Upper lobe of right lung (tissue), 1 donor: ENCODE measurements around the gene CACNA1A. TPM values are rescaled to one million over a fixed set of nuclear protein-coding genes. Genes with fewer than 3 reads are reported as not detected.
"Not testable (repeated sequence)": the region's sequence is repeated elsewhere in the genome, so short reads cannot be mapped to it uniquely, and the experiment has no call there.

Experiments used
- ATAC-seq: fragments of 200-7000 bp; cut with Tn5 transposase; one replicate; pipeline ENCODE4 v1.9.1; 2020; ENCODE audit warnings: mild to moderate bottlenecking, moderate library complexity
- DNase-seq: peaks from one replicate; pipeline ENCODE4 v3.0.0-alpha.2; 2020
- H3K27ac ChIP-seq: fragments of 200-600 bp; one replicate; pipeline ENCODE4 v1.8.0; 2022
- H3K27me3 ChIP-seq: fragments of 200-600 bp; one replicate; pipeline ENCODE4 v1.8.0; 2022; ENCODE audit warnings: mild to moderate bottlenecking
- H3K36me3 ChIP-seq: fragments of 200-600 bp; one replicate; pipeline ENCODE4 v1.8.0; 2022
- H3K4me1 ChIP-seq: fragments of 200-600 bp; one replicate; pipeline ENCODE4 v1.8.0; 2022
- H3K4me3 ChIP-seq: fragments of 200-600 bp; one replicate; pipeline ENCODE4 v1.8.0; 2022; ENCODE audit warnings: mild to moderate bottlenecking
- H3K9me3 ChIP-seq: fragments of 200-600 bp; one replicate; pipeline ENCODE4 v1.8.0; 2022
- CTCF ChIP-seq: fragments of 200-600 bp; IDR thresholded peaks from one replicate; pipeline ENCODE4 v1.8.0; 2022; ENCODE audit warnings: antibody characterized with exemption
- intact Hi-C: fragments of 100-400 bp; cut with DNase I; formaldehyde crosslinking; loops from one replicate; pipeline ENCODE4 v1.11.0; 2022
- total RNA-seq: library from RNA; stranded (reverse); fragmentation: NEBNext Ultra II Directional; extraction: Animal tissue kit (Norgen Biotek cat#: 25700); gene quantifications from one replicate; pipeline ENCODE4 v1.2.1, GENCODE V29; 2021
- donor health status: DM: no; HTN: yes; CAD: no; lungs with severe emphysema.

Gene CACNA1A
- total RNA-seq, 1 donor from 2014 or later = 0.26 TPM

GRCh38 chr19:13171146-13171545, 335.1 kb downstream of the CACNA1A start:
- Histone ChIP-seq H3K27ac (no peak overlapping the region), H3K9me3 (no peaks in the 10 kb centered on the region), H3K36me3 (no peaks in the 10 kb centered on the region), H3K4me1 (peaks cover 41% of the 10 kb centered on the region), H3K27me3 (no peaks in the 10 kb centered on the region), H3K4me3 (no peak overlapping the region)
- TF ChIP-seq CTCF = no peak
- DNase-seq (no peak), ATAC-seq (no peak)
- intact Hi-C loops = no loop called here

- Histone ChIP-seq H3K9me3 (no peaks in the 10 kb centered on the region), H3K27me3 (no peaks in the 10 kb centered on the region), H3K4me3 (no peak overlapping the region), H3K36me3 (no peaks in the 10 kb centered on the region), H3K4me1 (peaks cover 55% of the 10 kb centered on the region), H3K27ac (peak overlapping the region; percentile 24)
- intact Hi-C loops = no loop called here
- no peak for TF ChIP-seq CTCF
- ATAC-seq = no peak
- no peak for DNase-seq
Observed at GRCh38 chr19:13169769-13170168, 336.5 kb downstream of the CACNA1A start.

- H3K4me3 ChIP-seq, H3K9me3 ChIP-seq, ATAC-seq, H3K36me3 ChIP-seq, H3K27me3 ChIP-seq, intact Hi-C loops, DNase-seq: not testable (repeated sequence)
- Histone ChIP-seq H3K27ac (peak overlapping the region; percentile 96), H3K4me1 (peaks cover 68% of the 10 kb centered on the region)
Observed at GRCh38 chr19:13166151-13166550, 340.1 kb downstream of the CACNA1A start.

GRCh38 chr19:13165162-13165997, 340.9 kb downstream of the CACNA1A start:
- H3K4me3 ChIP-seq = no peak overlapping the region
- no peaks in the 10 kb centered on the region for H3K9me3 ChIP-seq
- H3K27me3 ChIP-seq = no peaks in the 10 kb centered on the region
- H3K4me1 ChIP-seq = peaks cover 68% of the 10 kb centered on the region
- no peak for DNase-seq
- intact Hi-C loops = no loop called here
- TF ChIP-seq CTCF = no peak
- H3K27ac ChIP-seq = peak overlapping the region; percentile 96
- no peaks in the 10 kb centered on the region for H3K36me3 ChIP-seq
- no peak for ATAC-seq

- Histone ChIP-seq H3K27me3 (no peaks in the 10 kb centered on the region), H3K27ac (peak overlapping the region; percentile 96), H3K4me1 (peaks cover 68% of the 10 kb centered on the region), H3K9me3 (no peaks in the 10 kb centered on the region), H3K4me3 (peak overlapping the region; percentile 52), H3K36me3 (no peaks in the 10 kb centered on the region)
- DNase-seq = peak; percentile 80
- TF ChIP-seq CTCF = no peak
- intact Hi-C loops = no loop called here
- ATAC-seq = peak; percentile 3
Observed at GRCh38 chr19:13164343-13165161, 341.7 kb downstream of the CACNA1A start.
